ENCODE data around the gene ESRRA.
A peak's percentile ranks its signal among the peaks of the same experiment; 100 is the strongest.

The ESRRA gene

GRCh38 chr11:64305075-64305690 is at the start of gene ESRRA:
TSS of gene ESRRA (plus strand) at chr11:64305524. CDS start at chr11:64307180, 1,656 bp downstream.
- peak; percentile 100 for DNase-seq
- ATAC-seq, result peak; percentile 78

- DNase-seq (no peak), ATAC-seq (no peak)
These were observed 49.0 kb upstream of the ESRRA start for GRCh38 chr11:64256300-64256699.

GRCh38 chr11:64258356-64258755 is 47.0 kb upstream of the ESRRA start:
- ATAC-seq (no peak), DNase-seq (no peak)

- ATAC-seq, result no peak
These were observed 46.3 kb upstream of the ESRRA start for GRCh38 chr11:64258946-64259532.

GRCh38 chr11:64259533-64260067 is 45.7 kb upstream of the ESRRA start:
- ATAC-seq (peak; percentile 21), DNase-seq (no peak)

More at GRCh38 chr11:64258946-64259532, 46.3 kb upstream of the ESRRA start:
- DNase-seq, result no peak

GRCh38 chr11:64260147-64260708 is 45.1 kb upstream of the ESRRA start:
- ATAC-seq (no peak), DNase-seq (no peak)

- no peak for DNase-seq
- no peak for ATAC-seq
These were observed 43.7 kb upstream of the ESRRA start for GRCh38 chr11:64261556-64262080.

- DNase-seq, result no peak
- ATAC-seq, result no peak
These were observed 42.9 kb upstream of the ESRRA start for GRCh38 chr11:64262271-64263002.

GRCh38 chr11:64263021-64263946 is 42.0 kb upstream of the ESRRA start:
- ATAC-seq, result no peak
- no peak for DNase-seq

GRCh38 chr11:64263947-64264317 is 41.4 kb upstream of the ESRRA start:
- ATAC-seq, result no peak
- DNase-seq, result no peak

GRCh38 chr11:64264371-64264852 is 40.9 kb upstream of the ESRRA start:
- no peak for ATAC-seq
- no peak for DNase-seq

- no peak for ATAC-seq
These were observed 39.9 kb upstream of the ESRRA start for GRCh38 chr11:64265176-64266160.

GRCh38 chr11:64266339-64266738 is 39.0 kb upstream of the ESRRA start:
- ATAC-seq (no peak), DNase-seq (no peak)

More at GRCh38 chr11:64265176-64266160, 39.9 kb upstream of the ESRRA start:
- no peak for DNase-seq

- DNase-seq, result no peak
- ATAC-seq, result no peak
These were observed 37.9 kb upstream of the ESRRA start for GRCh38 chr11:64267207-64267945.

GRCh38 chr11:64268025-64268892 is 37.1 kb upstream of the ESRRA start:
- DNase-seq (no peak), ATAC-seq (no peak)

GRCh38 chr11:64268893-64269539 is 36.3 kb upstream of the ESRRA start:
- ATAC-seq (peak; percentile 1), DNase-seq (peak; percentile 61)

GRCh38 chr11:64269540-64270220 is 35.6 kb upstream of the ESRRA start:
- DNase-seq (peak; percentile 99), ATAC-seq (peak; percentile 87)

All from stimulated activated naive CD8-positive, alpha-beta T cell treated with anti-CD3 and anti-CD28 coated beads, Interleukin-15, Interleukin-2, amounts not matched to agents 100 U/mL and 50 U/mL, for 24 hours (primary cell).